Measurements from ENCODE around the gene NUAK1. TPM values are rescaled to one million over a fixed set of nuclear protein-coding genes. Genes with fewer than 3 reads are reported as not detected.

Gene NUAK1
- total RNA-seq, 4 donors from 2014 or later = 1.1 to 5.1 (median 2.3) TPM

GRCh38 chr12:106063826-106064720 lies 74.7 kb downstream of the NUAK1 start:
- no peak overlapping the region for H3K27ac ChIP-seq
- no peak for DNase-seq
- intact Hi-C loops (cut with DNase I) = no loop called here
- H3K27me3 ChIP-seq = no peaks in the 10 kb centered on the region
- no peaks in the 10 kb centered on the region for H3K9me3 ChIP-seq
- peaks cover 0 to 34% (median 7%) of the 10 kb centered on the region in 3 donors for H3K36me3 ChIP-seq
- H3K4me1 ChIP-seq = peaks cover 0 to 13% (median 0%) of the 10 kb centered on the region in 3 donors
- H3K4me3 ChIP-seq = no peak overlapping the region
- TF ChIP-seq CTCF (IDR thresholded peaks at IDR 0.05) (no peak), POLR2A (IDR thresholded peaks at IDR 0.05) (no peak)
- 48 to 62% methylated on average over 4 to 7 of the region's 7 CpGs for WGBS, 2 donors

GRCh38 chr12:106062693-106063092 lies 76.1 kb downstream of the NUAK1 start:
- H3K4me3 ChIP-seq = no peak overlapping the region
- intact Hi-C loops (cut with DNase I) = no loop called here
- H3K9me3 ChIP-seq = no peaks in the 10 kb centered on the region
- DNase-seq = no peak
- H3K4me1 ChIP-seq = peaks cover 0 to 22% (median 4%) of the 10 kb centered on the region in 3 donors
- peaks cover 0 to 20% (median 2%) of the 10 kb centered on the region in 3 donors for H3K36me3 ChIP-seq
- TF ChIP-seq CTCF (IDR thresholded peaks at IDR 0.05) = no peak
- TF ChIP-seq POLR2A (IDR thresholded peaks at IDR 0.05) = no peak
- no peaks in the 10 kb centered on the region for H3K27me3 ChIP-seq
- 79 to 80% methylated on average over 4 to 5 of the region's 5 CpGs for WGBS, 2 donors
- H3K27ac ChIP-seq = no peak overlapping the region

- H3K27ac ChIP-seq = no peak overlapping the region
- H3K4me1 ChIP-seq = peaks cover 0 to 9% (median 4%) of the 10 kb centered on the region in 3 donors
- H3K4me3 ChIP-seq = no peak overlapping the region
- no peak for DNase-seq
- no peaks in the 10 kb centered on the region for H3K36me3 ChIP-seq
- TF ChIP-seq POLR2A (IDR thresholded peaks at IDR 0.05) = no peak
- no peak for TF ChIP-seq CTCF (IDR thresholded peaks at IDR 0.05)
- H3K27me3 ChIP-seq = no peaks in the 10 kb centered on the region
- peaks cover 0 to 8% (median 0%) of the 10 kb centered on the region in 3 donors for H3K9me3 ChIP-seq
- 42 to 72% methylated on average over 2 to 4 of the region's 4 CpGs for WGBS, 2 donors
- intact Hi-C loops (cut with DNase I) = no loop called here
Observed at GRCh38 chr12:106058256-106059182, 80.2 kb downstream of the NUAK1 start.

GRCh38 chr12:106054049-106054448 lies 84.7 kb downstream of the NUAK1 start:
- H3K9me3 ChIP-seq = peaks cover 0 to 8% (median 0%) of the 10 kb centered on the region in 3 donors
- H3K27me3 ChIP-seq = peaks cover 0 to 17% (median 0%) of the 10 kb centered on the region in 4 donors
- no peak overlapping the region for H3K4me3 ChIP-seq
- H3K4me1 ChIP-seq = peaks cover 0 to 9% (median 4%) of the 10 kb centered on the region in 3 donors
- no peaks in the 10 kb centered on the region for H3K36me3 ChIP-seq
- intact Hi-C loops (cut with DNase I) = no loop called here
- DNase-seq = no peak
- H3K27ac ChIP-seq = no peak overlapping the region
- TF ChIP-seq POLR2A (IDR thresholded peaks at IDR 0.05) (no peak), CTCF (IDR thresholded peaks at IDR 0.05) (no peak)

All from esophagus squamous epithelium (tissue), 5 donors.